ENCODE measurements around the gene ZNF423.

- TF ChIP-seq CTCF (IDR thresholded peaks at IDR 0.05; ENCODE audit: insufficient read depth, low read depth, low read length) (no peak), EZH2 (IDR thresholded peaks at IDR 0.05; ENCODE audit: insufficient read depth, low read length) (no peak)
Measured at GRCh38 chr16:49482690-49483089, 373.2 kb downstream of the ZNF423 start.

Data from astrocyte (in vitro differentiated cells and primary cell).